ENCODE measurements around the gene SH3PXD2A.
"Not testable (repeated sequence)": the region's sequence is repeated elsewhere in the genome, so short reads cannot be mapped to it uniquely, and the experiment has no call there.

The SH3PXD2A gene

DNA sequence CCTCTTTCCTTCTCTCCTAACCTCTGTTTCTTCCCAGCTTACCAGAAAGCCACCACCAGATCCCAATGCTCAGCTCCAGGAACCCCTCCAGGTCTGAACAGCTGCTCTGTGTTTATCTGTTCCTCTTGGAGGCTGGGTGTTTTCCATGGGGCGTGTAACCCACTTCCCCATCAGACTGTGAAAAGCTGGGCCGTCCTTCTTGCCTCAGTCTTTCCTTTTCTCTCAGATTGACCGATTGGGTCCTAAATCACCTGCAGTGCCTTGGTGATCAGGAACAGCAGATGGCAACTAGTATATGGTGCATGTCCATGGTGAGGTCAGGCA is 4.8 kb downstream of the SH3PXD2A start:
- in situ Hi-C loops (cut with MboI; ENCODE audit: low sequenced_read_pairs) = loop anchor here (25.0 kb wide), 1 partner anchor 138 kb away; no protein-coding TSS in a partner anchor

DNA sequence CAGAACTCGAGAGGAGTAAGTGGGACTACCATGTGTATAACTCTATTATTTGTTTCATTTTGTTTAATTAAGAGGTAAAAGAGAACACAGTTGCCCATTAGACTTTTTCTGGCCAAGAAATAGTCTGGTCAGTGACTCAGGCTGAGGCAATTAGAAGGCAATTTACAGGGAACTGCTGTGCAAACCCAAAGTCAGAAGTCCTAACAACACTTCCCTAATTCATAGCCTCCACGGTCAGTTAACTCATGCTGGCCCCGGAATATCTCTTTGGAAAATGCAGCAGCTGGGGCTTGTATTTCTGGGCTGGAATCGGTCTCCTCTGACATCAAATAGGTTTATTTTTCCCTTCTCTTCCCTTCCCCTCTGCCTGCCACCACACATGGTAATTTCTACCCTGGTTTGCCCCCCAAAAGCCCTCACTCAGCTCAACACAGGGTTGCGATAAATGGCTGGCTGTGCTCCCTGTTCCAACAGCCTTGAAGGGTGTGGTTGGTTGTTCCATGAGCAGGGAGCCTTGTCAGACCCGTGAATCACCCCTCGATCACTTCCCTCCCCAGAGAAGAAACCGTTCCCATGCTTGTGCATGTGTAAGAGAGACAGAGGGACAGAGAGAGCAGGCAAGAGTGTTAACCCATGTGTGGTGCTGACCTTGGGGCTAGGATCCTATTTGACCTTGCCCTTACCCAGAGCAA is 5.3 kb downstream of the SH3PXD2A start:
- in situ Hi-C loops (cut with MboI; ENCODE audit: low sequenced_read_pairs) = loop anchor here (25.0 kb wide), 1 partner anchor 138 kb away; no protein-coding TSS in a partner anchor

DNA sequence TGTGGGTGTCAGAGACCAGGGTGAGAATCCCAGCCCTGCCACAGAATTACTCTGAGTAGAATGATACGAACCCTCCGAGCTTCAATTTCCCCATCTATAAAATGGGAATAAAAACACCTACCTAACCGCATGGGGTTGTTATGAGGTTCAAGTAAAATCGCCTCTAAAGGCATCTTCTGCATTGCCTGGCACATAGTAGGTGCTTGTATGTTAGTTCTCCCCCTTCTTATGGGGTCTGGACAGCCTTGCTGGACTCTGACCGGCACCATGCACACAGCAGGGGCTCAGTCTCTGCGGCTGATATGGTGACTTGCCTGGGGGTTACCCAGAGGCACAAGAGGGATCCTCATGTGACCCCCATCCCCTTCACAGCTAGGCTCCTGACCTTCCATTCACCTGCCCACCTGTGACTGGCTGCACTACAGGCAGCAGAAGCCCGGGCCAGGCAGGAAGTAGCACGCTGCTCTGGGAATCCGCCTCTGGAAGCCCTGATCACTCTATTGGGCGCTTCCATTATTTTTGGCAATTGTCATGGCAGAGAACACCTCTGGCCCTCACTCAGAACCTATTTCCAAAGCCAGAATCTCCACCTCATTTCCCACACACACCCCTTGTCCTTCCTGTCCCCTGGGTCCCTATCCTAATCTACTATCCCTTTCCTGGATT is 6.0 kb downstream of the SH3PXD2A start:
- in situ Hi-C loops (cut with MboI; ENCODE audit: low sequenced_read_pairs) = no loop called here

DNA sequence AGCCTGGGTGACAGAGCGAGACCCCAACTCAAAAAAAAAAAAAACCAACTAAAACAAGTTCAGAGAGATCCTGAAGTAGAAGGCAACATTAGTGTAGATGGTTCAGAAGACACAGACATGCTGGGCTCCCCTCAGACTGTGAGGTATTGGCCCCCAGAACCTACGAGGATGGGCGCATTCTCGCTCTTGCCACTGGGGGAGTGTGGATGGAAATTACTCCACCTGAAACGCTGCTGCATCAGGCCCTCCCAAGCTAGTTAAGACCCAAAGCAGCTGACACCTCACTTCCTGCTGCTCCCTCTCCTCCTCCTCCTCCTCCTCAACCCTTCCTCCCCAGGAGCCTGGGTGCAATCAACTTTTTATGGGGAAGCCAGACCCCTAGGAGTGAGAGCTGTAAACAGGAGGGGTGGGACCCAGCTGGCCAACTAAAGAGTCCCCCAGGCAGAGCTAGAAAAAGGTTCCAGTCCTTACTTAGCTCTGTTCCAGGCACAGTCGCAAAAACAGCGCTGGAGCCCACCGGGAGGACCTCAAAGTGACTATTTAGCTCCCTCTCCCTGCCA is 7.4 kb downstream of the SH3PXD2A start:
- in situ Hi-C loops (cut with MboI; ENCODE audit: low sequenced_read_pairs) = no loop called here

DNA sequence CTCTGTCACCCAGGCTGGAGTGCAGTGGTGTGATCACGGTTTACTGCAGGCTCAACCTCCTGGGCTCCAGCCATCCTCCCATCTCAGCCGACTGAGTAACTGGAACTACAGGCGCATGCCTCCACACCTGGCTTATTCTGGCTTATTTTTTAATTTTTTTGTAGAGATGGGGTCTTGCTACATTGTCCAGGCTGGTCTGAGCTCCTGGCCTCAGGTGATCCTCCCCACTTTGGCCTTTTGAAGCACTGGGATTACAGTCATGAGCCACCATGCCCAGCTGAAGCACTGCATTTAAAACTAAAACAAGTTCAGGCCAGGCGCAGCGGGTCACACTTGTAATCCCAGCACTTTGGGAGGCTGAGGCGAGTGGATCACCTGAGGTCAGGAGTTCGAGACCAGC is 8.0 kb downstream of the SH3PXD2A start:
- in situ Hi-C loops (cut with MboI; ENCODE audit: low sequenced_read_pairs) = no loop called here

DNA sequence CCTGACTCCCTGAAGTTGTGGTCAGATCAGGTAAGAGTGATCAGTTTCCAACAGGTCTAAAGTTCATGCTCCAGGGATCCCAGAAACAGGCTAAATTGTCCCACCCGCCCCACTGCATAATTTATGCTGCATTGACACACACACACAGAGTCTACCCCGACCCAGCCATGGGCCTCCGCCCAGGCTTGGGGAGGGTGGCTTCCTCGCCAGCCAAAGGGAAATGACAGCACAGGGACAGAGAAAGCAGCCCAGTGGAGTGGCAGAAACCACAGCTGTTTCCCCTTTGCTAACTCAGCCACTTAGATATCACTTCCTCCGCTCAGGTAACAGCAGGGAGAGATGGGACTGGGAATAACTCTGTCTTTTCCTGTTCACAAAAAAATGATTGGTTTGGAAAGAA is 9.4 kb downstream of the SH3PXD2A start:
- in situ Hi-C loops (cut with MboI; ENCODE audit: low sequenced_read_pairs) = no loop called here

DNA sequence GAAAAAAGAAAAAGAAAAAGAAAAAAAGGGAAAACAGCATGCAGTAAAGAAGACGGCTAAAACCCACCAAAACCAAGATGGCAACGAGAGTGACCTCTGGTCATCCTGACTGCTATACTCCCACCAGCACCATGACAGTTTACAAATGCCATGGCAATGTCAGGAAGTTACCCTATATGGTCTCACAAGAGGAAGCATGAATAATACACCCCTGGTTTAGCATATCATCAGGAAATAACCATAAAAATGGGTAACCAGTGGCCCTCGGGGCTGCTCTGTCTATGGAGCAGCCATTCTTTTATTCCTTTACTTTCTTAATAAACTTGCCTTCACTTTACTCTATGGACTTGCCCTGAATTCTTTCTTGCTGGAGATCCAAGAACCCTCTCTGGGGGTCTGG is 10.0 kb downstream of the SH3PXD2A start:
- in situ Hi-C loops (cut with MboI; ENCODE audit: low sequenced_read_pairs) = not testable (repeated sequence)

DNA sequence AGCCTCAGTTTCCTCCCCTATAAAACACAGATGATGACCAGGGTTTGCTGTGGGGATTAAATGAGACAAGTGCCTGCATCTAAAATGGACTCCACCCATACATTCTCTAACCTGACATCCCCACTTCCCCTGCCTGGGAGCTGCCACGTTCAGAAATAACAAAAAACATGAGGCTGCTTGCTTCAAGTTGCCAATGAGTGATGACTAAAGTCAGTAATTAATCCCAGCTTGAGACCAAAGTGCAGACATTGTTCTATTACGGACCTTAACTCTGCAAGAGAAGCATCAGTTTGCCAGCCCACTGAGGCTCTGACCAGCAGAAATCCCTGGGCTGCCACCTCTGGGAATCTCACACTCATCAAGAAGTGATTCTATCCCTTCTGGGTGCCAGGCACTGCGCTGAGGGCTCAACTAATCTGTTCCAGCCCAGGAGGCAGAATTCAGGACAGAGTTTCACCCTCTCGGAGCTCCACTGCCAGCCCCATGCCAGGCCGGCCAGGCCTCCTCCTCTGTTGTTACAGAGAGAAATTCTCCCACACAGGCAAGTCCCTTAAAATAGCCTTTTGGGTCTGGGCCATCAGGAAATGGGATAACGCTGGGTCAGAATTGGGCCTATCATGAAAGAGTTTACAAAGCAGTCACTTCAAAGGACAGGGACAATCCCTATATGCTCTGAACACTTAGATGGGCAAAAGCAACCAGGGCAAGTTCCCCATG is 11.4 kb downstream of the SH3PXD2A start:
- in situ Hi-C loops (cut with MboI; ENCODE audit: low sequenced_read_pairs) = no loop called here

DNA sequence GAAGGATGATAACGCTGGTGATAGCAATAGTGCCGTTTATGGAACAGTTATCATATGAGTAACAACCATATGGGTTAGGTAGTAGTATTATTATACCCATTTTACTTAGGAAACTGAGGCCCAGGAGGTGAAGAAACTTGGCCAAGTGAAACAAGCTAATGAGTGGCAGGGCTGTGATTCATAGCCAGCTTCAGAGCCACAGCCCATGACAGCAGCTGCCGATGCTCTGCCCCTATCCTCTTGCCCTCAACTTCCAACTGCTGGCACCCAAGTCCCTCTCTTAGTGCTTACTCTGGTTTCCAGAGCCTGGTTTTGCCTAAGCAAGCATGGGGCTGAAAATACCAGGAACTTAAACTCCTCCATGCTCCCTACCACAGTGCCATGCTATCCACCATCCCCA is 12.3 kb downstream of the SH3PXD2A start:
- in situ Hi-C loops (cut with MboI; ENCODE audit: low sequenced_read_pairs) = no loop called here

DNA sequence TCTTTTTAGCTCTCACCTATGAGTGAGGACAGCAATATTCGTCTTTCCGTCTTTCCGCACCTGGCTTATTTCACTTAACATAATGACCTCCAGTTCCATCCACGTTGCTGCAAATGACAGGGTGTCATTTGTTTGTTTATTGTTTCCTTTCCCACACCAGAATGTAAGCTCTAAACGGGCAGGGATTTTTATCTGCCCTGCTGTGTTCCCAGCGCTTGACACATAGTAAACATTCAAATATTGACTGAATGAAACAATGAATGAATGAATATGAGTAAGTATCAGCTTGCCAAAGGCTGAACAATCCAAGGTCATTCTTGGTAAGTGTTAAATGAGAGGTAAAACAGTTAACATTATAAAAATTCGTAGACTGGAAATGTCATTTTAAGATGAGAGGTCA is 12.8 kb downstream of the SH3PXD2A start:
- in situ Hi-C loops (cut with MboI; ENCODE audit: low sequenced_read_pairs) = no loop called here

DNA sequence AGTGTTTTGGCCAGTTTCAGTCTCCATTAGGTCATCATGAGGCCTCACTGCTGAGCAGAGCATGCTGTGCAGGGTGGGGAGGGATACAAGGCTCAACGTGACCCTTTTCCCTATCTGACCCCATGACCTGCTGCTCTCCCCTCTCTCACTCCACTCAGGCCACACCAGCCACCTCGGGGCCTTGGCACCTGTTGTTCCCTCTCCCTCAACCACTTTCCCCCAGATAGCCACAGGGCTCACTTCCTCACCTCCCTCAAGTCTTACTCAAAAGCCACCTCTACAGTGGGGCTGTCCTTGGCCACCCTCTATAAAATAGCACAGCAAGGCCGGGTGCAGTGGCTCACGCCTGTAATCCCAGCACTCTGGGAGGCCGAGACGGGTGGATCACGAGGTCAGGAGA is 13.9 kb downstream of the SH3PXD2A start:
- in situ Hi-C loops (cut with MboI; ENCODE audit: low sequenced_read_pairs) = no loop called here

DNA sequence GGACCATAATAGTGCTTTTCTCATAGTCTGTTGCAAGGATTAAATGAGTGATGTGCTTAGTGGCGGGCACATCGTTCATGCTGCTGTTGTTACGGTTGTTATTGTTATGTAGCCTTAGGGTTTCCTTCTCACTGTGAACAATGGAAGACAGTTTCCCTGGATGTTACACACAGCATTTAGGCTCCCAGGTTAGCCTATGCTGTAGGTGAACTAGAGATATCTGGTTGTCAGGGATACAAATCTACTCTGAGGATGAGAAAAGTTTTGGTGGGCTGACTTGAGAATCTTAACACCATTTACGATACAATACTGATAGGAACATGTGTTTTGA is 14.7 kb downstream of the SH3PXD2A start:
- in situ Hi-C loops (cut with MboI; ENCODE audit: low sequenced_read_pairs) = no loop called here

DNA sequence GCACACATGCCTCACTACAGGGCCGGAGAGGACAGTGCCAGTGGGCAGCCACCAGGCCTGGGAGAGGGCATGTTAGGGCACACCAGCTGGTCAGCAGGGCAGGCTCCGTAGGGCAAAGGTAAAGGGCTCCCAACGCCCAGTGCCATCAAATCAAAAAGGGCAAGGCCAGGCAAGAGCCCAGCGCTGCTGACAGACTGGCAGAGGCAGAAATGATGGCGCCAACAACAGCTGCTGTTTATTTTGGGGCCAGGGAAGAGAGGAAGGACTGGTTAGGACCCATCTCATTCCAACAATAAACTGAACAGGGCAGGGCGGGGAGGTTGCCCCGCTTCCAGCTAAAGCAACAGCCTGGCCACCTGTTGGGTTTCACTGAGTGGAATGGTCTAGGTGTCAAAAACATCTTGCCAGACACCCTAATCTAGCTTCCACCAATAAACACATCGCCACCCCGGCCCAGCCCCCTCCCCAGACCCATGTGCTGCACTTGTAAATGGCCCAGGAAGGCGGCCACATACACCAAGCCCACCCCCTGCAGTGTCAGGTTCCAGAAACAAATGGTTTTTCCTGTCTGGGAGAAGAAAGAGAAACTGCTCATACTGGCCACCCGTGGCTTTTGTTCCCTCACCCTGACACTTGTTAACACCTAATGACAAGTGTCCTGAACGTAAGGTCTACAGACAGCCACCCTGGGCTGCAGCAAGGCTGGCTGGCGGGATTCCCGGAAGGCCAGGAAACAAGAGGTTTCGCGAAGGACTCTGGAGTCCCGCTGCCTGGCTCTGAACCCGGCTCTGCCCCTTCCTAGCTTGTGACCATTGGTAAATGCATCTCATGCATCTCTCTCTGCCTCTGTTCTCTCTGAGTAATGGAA is 15.3 kb downstream of the SH3PXD2A start:
- in situ Hi-C loops (cut with MboI; ENCODE audit: low sequenced_read_pairs) = no loop called here

DNA sequence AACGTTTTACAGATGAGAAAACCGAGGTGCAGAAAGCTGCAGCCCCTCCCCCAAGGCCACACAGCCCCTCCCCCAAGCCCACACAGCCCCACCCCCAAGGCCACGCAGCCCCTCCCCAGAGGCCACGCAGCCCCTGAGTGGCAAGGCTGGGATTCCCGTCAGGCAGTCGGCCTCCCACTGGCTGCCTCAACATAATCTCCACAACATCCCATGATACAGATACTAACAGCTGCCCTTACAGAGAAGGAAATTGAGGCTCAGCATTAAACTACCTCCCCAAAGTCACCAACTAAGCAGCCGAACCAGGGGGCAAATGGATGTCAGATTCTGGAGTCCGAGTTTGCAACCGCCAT is 15.9 kb downstream of the SH3PXD2A start:
- in situ Hi-C loops (cut with MboI; ENCODE audit: low sequenced_read_pairs) = no loop called here

DNA sequence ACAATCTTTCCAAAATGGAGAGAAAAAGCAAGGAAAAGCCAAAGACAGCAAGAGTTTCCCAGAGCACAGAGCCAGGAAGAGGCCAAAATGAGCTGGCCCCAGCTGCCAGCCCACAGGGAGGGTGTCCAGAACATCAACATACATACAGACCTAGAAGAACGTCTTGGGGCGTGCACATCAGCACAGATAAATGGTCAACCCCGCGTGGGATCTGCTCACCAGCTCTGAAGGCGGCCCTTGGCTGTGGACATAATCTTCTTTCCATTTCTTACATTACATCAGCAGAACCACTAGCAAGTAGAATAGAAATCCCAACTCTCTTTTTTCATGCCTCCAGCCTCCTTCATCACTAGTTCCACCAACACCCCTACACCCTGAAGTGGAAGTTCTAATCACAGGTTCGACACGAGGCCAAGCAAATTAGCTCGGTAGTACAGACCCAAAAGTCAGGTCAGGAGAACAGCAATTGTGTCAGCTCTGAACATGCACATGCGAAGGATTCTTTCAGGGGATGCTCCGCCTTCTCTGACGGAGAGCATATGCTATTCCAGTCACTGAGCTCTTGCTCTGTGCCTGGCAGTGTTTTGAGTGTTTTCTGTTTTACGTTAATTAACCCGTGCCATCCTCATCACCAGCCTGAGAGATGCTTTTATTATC is 16.4 kb downstream of the SH3PXD2A start:
- in situ Hi-C loops (cut with MboI; ENCODE audit: low sequenced_read_pairs) = no loop called here

DNA sequence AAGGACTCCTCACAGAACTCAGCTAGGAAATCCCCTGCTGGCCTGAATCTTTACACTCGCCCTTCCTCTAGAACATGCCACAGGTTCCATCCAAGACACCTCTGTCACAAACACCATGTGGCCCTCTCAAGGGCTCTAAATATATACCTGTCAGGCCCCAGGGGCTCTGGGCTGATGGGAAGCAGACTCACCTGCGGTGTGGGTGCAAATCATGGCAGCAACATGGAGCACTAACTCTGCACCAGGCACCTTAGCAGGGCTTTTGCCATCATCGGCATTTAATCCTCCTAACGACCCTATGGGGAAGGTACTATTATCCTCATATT is 17.3 kb downstream of the SH3PXD2A start:
- in situ Hi-C loops (cut with MboI; ENCODE audit: low sequenced_read_pairs) = no loop called here

DNA sequence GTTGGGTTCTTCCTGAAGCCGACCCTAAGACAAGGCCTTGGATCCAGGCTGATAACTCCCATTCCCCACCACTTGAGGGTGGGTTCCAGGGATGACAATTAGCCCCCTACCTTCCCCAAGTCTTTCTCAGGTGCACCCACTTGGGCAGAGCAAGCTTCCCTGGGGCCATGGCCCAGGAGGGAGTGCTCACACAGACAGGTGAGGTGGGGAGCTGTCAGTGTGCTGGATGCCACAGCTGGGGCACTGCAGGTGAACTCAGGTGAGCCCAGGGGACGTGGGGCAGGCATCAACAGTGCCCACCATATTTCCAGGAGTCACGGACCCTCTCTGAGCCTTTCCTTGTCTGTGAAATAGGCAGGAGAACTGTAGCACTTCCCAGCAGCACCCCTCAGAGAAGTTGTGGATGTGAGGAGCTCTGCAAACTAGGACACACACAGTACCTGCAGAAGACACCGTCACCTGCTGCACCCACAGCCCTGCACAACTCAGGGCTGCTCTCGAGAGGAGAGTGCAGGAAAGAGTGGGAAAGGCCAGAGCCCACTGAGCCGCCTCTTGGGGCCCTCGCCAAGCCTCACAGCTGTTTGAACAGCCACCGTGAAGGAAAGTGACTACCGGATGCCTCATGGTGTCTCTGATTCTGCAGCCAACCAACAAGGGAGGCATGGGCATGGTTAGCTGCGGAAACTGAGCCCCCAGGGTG is 17.9 kb downstream of the SH3PXD2A start:
- in situ Hi-C loops (cut with MboI; ENCODE audit: low sequenced_read_pairs) = no loop called here

DNA sequence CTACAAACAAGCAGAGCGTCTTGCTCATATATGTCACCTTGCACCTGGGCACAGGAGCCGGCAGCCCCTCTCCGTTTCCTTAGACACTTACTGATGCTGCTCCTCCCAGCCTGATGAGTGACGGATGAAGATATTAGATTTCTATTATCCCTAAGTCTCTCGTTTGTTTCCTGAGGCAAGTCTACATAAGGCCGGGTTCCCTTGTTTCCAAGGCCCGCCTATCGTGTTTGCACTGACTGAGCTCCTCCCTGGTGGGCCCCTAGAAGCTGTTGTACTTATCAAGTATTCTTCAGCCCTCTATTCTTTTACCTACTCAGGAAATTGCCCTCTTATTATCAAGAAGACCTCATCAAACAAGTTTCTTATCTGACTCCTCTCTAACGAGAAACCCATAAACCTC is 18.5 kb downstream of the SH3PXD2A start:
- in situ Hi-C loops (cut with MboI; ENCODE audit: low sequenced_read_pairs) = no loop called here

DNA sequence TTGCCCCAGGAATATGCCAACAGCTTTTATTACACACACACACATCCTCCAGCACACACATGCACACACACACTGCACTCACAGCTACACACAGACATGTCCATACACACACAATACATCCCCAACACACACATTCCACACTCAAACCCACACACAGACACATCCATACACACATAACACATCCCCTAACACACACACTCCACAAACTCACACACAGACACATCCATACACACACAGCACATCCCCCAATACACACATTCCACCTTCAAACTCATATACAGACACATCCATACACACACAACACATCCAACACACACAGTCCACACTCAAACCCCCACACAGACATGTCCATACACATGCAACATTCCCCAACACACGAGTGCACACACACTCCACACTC is 19.1 kb downstream of the SH3PXD2A start:
- in situ Hi-C loops (cut with MboI; ENCODE audit: low sequenced_read_pairs) = no loop called here
